Testis (tissue), 2 donors: Measurements from ENCODE around the gene PCSK2.

Experiments used
- POLR2A ChIP-seq: fragments of 450-650 bp; IDR thresholded peaks from one replicate; pipeline ENCODE4 v1.6.1; 2017; ENCODE audit warnings: antibody characterized with exemption, mild to moderate bottlenecking, moderate library complexity
- TF ChIP-seq, protein P1 (sequence below), 3 experiments: fragments of 450-650 bp in 2 of 3; fragments of 200-600 bp in 1 of 3; sonication (generic) in 1 of 3; IDR thresholded peaks; one replicate each; pipeline ENCODE4 v1.5.1; 2016 to 2019; ENCODE audit warnings: antibody characterized with exemption in 3 of 3, mild to moderate bottlenecking in 2 of 3, moderate library complexity in 1 of 3

DNA sequence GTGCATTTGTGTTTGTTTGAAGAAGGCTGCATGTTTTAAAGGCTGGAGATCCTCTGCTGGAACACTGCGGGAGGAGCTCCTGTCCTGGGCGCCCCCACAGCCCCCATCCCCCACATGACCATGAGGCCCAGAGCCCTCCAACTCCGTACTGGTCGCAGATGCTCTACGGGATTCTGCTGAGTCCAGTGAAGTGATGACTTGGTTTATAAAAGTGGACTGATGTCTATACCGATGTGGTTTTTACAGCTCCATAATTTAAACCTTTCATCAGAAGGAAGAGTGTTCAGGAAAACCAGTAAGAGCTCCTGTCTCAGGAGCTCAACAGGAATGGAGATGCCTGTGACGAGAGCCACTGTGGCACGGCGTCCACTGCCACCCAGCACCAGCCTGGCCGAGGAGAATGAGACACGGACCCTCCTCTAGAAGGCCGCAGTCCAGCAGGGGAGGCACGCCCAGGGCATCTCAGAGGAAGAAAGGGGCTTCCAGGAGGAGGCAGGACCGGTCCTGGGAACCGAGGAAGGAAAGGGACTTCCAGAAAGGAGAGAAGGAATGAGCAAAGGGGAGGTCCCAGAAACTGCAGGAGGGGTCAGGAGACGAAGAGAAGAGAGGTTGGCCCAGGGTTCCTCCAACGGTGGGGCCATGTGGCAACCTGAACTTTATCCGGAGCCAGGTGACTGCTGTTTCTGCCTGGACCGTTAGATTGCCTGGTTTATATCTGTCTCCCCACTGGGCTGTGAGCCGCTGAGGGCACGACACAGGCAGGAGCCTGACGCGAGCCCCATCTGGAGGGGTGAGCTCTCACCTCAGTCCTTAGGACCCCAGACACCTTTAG, 277.4 kb downstream of the PCSK2 start:
- TF ChIP-seq, protein P1, sequence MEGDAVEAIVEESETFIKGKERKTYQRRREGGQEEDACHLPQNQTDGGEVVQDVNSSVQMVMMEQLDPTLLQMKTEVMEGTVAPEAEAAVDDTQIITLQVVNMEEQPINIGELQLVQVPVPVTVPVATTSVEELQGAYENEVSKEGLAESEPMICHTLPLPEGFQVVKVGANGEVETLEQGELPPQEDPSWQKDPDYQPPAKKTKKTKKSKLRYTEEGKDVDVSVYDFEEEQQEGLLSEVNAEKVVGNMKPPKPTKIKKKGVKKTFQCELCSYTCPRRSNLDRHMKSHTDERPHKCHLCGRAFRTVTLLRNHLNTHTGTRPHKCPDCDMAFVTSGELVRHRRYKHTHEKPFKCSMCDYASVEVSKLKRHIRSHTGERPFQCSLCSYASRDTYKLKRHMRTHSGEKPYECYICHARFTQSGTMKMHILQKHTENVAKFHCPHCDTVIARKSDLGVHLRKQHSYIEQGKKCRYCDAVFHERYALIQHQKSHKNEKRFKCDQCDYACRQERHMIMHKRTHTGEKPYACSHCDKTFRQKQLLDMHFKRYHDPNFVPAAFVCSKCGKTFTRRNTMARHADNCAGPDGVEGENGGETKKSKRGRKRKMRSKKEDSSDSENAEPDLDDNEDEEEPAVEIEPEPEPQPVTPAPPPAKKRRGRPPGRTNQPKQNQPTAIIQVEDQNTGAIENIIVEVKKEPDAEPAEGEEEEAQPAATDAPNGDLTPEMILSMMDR (IDR thresholded peaks at IDR 0.05): no peak
- no peak for TF ChIP-seq POLR2A
